Raji (cell line): Measurements from ENCODE around the gene DGKE.
A peak's percentile ranks its signal among the peaks of the same experiment; 100 is the strongest.

Experiments
- POLR2A ChIP-seq: IDR thresholded peaks from 2 replicates; pipeline ENCODE4 v1.6.1; 2011; ENCODE audit warnings: low read depth, low read length, control low read depth; ENCODE audit not compliant: insufficient read depth

The DGKE gene

GRCh38 chr17:56903560-56903959 is 69.6 kb downstream of the DGKE start:
- no peak for TF ChIP-seq POLR2A

DNA sequence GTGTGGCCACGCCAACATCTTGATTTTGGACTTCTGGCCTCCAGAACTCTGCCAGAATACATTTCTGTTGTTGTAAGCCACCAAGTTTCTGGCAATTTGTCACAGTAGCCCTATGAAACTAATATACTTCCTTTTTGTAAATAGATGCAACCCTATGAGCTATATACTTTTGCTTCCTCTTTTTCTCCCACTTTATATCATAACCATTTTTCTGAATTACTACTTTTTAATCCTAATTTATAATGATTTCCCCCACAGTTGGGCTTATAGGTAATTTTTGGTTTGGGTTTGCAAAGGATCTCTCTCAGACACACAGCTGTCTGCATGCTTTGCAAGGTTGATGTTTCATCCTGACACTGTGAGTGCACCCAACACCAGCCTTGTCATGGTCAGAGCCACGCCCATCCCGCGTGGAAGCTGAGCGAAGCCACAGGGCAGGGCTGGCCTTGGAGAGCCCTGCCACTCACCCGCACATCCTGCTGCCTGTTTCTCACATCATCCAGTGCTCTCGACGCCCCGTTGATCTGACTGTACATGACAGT is 74.1 kb downstream of the DGKE start:
- TF ChIP-seq POLR2A: no peak

DNA sequence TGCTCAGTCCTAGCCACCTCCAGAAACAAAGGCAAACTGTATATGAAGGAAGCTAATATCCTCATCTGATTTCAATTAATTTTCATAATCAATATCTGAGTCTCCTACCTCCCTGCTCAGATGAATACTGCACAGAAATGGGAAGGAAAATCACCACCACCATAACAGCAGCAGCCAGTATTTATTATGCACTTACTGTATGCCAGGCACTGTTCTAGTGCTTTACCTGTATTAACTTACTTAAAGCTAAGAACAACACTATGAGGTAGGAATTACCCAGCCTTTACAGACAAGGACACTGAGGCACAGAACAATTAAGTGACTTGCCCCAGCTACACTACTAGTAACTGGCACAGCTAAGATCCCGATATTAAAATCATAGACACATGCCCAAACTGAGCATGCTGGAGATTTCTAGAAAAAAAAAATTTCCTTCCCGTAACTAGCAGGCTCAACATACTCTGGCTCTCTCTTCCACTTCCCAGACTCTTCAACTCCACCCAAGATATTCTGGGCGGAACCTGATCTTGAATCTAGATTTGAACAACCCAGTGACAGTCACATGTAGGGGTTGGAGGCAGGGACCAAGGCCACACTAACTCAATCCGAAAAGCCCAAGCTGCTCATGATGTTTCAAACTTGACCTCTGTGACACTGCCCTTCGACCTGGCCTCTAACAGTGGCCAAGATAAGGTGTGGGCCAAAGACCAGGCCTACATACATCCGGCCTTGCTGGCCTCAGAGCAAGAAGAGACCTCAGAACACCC is 76.0 kb downstream of the DGKE start:
- no peak for TF ChIP-seq POLR2A

- TF ChIP-seq POLR2A: no peak
These were observed 76.7 kb downstream of the DGKE start for GRCh38 chr17:56910509-56911235.

DNA sequence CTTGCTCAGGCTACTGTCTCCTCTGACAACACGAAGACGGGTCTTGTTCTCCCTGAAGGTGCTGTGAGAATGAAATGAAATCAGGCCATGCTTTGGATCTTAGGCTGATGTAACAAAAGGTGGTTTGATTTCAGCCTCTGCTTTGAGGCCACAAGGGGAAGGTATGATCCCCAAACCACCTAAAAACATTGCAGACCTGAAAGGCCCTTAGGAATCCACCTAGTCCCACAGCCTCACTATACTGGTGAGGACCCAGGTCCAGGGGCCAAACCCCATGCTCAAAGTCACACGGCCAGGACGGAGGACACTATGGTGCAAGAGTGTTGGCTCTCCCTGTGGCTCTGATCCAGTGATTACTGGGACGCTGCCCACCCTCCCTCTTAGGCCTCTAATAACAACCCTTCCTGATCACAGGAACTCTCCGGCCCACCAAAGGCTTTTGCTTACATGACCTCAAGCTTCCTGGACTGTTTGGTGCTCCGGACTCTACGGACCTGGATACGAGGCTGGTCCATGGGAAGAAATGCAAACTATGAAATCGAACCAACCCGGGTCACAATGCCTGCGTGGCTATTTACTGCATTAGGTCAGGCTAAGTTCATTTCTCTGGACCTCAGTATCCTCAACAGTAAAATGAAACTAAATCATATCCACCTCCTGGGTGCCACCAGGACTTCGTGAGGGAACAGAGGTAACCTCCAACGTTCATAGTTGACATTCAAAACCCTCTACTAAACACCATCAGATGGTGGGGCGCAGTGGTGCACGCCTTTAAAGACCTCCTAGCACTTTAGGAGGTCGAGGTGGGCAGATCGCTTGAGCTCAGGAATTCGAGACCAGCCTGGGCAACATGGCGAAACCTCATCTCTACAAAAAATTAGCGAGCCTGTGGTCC is 78.4 kb downstream of the DGKE start:
- TF ChIP-seq POLR2A: no peak

DNA sequence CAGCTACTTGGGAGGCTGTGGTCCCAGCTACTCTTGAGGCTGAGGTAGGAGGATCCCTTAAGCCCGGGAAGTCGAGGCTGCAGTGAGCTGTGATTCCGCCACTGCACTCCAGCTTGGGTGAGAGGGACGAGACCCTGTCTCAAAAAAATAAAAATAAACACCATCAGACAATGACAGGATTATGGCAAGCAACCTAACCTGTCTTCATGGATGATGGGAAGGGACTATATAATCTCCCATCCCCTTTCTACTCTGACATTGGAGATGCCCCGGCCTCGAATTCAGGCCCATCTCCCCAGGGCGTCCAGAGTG is 79.0 kb downstream of the DGKE start:
- no peak for TF ChIP-seq POLR2A

DNA sequence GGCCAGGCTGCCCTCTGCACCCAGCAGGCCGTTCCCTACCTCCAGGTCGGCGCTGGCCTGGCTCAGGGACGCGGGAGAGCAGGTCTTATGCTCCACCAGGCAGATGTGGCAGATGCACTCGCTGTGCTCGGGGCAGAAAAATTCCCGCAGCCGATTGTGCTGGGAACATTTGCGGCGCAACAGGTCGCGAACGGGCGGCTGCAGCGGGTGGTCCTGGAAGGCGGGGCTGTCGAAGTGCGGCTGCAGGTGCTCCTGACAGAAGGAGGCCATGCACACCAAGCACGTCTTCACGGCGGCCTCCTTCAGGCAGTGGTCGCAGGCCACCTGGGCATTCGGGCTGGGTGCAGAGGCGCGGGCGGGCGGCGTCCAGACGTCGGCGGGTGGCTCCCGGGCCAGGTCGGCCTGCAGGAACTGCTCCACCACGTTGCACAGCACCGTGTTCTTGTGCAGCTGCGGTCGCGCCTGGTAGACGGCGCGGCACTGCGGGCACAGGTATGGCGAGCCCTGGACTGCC is 79.5 kb downstream of the DGKE start:
- TF ChIP-seq POLR2A: no peak

- peak; percentile 97 for TF ChIP-seq POLR2A
These were observed 80.1 kb downstream of the DGKE start, which contains the start of gene TRIM25 for GRCh38 chr17:56913867-56914580. TSS of gene TRIM25 (minus strand) at chr17:56914049. CDS start at chr17:56913988, 61 bp downstream.

DNA sequence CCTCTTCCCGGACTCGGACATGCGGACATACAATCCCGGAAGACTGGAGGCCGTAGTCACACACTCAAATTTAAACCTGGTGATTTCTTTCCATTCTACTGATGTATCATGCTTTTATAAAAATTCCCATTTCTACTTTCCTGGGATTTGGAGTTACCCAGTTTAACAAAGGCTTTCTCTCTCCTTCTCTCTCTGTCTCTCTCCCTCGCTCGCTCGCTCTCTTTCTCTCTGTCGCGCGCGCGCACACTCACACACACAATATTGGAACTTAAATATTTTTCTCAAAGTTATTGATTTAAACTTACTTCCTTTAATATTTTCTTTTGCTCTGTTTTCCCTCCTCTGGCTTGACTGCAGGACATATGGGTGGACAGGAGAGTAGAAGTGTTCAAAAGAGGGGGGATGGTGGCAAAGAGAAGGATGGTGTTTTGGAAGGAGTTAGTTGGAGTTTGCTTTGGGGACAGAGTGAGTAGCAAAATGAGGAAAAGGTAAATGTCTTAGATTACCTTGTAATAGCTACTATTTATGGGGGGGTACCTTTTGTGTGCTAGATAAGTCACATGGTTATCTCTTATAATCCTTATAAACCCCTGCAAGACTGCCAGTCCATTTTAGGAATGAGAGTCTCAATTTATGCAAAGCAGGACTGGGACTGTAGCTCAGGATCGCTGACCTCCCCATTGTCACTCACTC is 80.8 kb downstream of the DGKE start:
- no peak for TF ChIP-seq POLR2A

- TF ChIP-seq POLR2A: no peak
These were observed 83.8 kb downstream of the DGKE start for GRCh38 chr17:56917559-56918296.

DNA sequence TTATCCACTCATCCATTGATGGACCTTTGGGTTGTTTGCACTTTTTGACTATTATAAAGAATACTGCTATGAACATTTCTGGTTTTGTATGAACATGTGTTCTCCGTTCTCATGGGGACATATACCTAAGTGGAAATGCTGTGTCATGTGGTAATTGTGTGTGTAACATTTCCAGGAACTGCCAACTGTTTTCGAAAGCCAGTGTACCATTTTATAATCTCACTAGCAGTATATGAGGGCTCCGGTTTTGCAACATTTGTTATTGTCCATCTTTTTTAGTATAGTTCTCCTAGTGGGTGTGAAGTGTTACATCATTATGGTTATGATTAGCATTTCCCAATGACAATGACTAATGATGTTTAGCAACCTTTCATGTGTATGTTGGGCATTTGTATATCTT is 85.0 kb downstream of the DGKE start:
- TF ChIP-seq POLR2A: no peak
